Measurements from ENCODE around the gene OSER1. TPM values are rescaled to one million over a fixed set of nuclear protein-coding genes. Genes with fewer than 3 reads are reported as not detected.
A peak's percentile ranks its signal among the peaks of the same experiment; 100 is the strongest.

Gene OSER1
- total RNA-seq, 3 donors from 2014 or later (not counting 1 experiment from before 2014, with no cell fraction given) = 72.3 to 93.9 (median 78.3) TPM

DNA sequence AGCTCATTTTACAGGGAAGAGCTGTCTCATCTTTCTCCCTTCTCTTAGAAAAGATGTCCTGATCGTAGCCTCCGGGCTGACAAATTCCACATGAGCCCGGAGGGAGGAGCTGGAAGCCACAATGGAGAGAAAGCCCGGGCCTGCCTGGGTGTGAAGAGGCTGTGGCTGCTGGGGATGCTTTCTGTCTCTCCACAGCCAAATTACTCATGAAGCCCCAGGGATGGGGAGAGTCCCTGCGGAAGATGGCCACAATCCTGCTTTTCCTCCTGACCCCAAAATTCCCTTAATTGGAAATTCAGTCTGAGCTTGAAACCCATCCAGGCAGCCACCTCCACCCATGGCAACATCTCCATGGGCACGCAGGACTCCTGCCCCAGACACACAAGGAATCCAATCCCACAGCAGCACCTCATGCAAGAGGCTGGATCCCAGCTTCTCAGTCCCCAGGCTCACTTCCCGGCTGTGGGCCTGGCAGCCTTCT is 56.0 kb downstream of the OSER1 start:
- WGBS (ENCODE audit: insufficient coverage) = 69% methylated on average over 7 of the region's 7 CpGs
- no peak for DNase-seq
- Mint-ChIP-seq H3K4me1 (no peaks in the 10 kb centered on the region), H3K4me3 (no peak overlapping the region), H3K9me3 (no peaks in the 10 kb centered on the region), H3K27ac (no peak overlapping the region), H3K36me3 (no peaks in the 10 kb centered on the region), H3K27me3 (ENCODE audit: low read depth in 2 of 2) (peaks cover 20 to 21% of the 10 kb centered on the region in 2 donors)
- H3K27ac ChIP-seq (ENCODE audit: low read length) = no peak overlapping the region
- ATAC-seq = no peak
- no peaks in the 10 kb centered on the region for H3K36me3 ChIP-seq (ENCODE audit: control insufficient read depth, insufficient read depth, low read length)
- H3K9me3 ChIP-seq (ENCODE audit: control insufficient read depth, insufficient read depth, low read length) = no peaks in the 10 kb centered on the region
- H3K27me3 ChIP-seq (ENCODE audit: control insufficient read depth, insufficient read depth, low read length) = no peaks in the 10 kb centered on the region
- H3K4me3 ChIP-seq (ENCODE audit: low read length) = no peak overlapping the region
- H3K4me1 ChIP-seq (ENCODE audit: control insufficient read depth, insufficient read depth, low read length) = no peaks in the 10 kb centered on the region
- TF ChIP-seq, protein P1, sequence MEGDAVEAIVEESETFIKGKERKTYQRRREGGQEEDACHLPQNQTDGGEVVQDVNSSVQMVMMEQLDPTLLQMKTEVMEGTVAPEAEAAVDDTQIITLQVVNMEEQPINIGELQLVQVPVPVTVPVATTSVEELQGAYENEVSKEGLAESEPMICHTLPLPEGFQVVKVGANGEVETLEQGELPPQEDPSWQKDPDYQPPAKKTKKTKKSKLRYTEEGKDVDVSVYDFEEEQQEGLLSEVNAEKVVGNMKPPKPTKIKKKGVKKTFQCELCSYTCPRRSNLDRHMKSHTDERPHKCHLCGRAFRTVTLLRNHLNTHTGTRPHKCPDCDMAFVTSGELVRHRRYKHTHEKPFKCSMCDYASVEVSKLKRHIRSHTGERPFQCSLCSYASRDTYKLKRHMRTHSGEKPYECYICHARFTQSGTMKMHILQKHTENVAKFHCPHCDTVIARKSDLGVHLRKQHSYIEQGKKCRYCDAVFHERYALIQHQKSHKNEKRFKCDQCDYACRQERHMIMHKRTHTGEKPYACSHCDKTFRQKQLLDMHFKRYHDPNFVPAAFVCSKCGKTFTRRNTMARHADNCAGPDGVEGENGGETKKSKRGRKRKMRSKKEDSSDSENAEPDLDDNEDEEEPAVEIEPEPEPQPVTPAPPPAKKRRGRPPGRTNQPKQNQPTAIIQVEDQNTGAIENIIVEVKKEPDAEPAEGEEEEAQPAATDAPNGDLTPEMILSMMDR (IDR thresholded peaks at IDR 0.05) = no peak
- intact Hi-C loops (cut with micrococcal nuclease) = no loop called here

DNA sequence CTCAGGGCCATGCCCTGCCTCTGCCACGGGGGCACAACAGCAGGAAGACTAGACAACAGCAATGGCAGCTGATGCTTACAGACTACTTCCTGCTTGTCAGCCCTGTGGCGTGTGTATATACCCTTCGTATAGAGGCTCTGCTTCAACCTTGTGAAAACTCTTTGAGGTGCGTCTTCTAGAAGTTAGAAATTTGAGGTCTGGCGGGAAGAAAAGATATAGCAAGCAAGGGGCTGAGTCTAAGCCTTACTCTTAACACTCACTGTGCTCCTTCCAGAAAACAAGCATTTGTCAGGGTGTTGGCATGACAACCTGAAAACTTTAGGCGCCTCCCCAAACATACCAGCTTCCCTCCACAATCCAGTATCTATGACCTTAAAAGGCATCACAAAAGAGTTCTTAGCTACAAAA is 56.9 kb downstream of the OSER1 start:
- intact Hi-C loops (cut with micrococcal nuclease) = no loop called here
- no peak overlapping the region for H3K4me3 Mint-ChIP-seq
- no peak overlapping the region for H3K27ac ChIP-seq (ENCODE audit: low read length)
- no peaks in the 10 kb centered on the region for H3K27me3 ChIP-seq (ENCODE audit: control insufficient read depth, insufficient read depth, low read length)
- no peak overlapping the region for H3K4me3 ChIP-seq (ENCODE audit: low read length)
- no peaks in the 10 kb centered on the region for H3K9me3 ChIP-seq (ENCODE audit: control insufficient read depth, insufficient read depth, low read length)
- DNase-seq (peak in 1 of 2 donors; percentile 71), ATAC-seq (peak in 1 of 3 donors; percentile 40)
- H3K36me3 Mint-ChIP-seq = no peaks in the 10 kb centered on the region
- no peaks in the 10 kb centered on the region for H3K4me1 Mint-ChIP-seq
- WGBS (ENCODE audit: insufficient coverage) = 51% methylated on average over 6 of the region's 6 CpGs
- no peaks in the 10 kb centered on the region for H3K4me1 ChIP-seq (ENCODE audit: control insufficient read depth, insufficient read depth, low read length)
- no peaks in the 10 kb centered on the region for H3K9me3 Mint-ChIP-seq
- H3K36me3 ChIP-seq (ENCODE audit: control insufficient read depth, insufficient read depth, low read length) = no peaks in the 10 kb centered on the region
- TF ChIP-seq, protein P1 (IDR thresholded peaks at IDR 0.05) = no peak
- H3K27ac Mint-ChIP-seq = no peak overlapping the region
- peaks cover 15 to 16% of the 10 kb centered on the region in 2 donors for H3K27me3 Mint-ChIP-seq (ENCODE audit: low read depth in 2 of 2)

DNA sequence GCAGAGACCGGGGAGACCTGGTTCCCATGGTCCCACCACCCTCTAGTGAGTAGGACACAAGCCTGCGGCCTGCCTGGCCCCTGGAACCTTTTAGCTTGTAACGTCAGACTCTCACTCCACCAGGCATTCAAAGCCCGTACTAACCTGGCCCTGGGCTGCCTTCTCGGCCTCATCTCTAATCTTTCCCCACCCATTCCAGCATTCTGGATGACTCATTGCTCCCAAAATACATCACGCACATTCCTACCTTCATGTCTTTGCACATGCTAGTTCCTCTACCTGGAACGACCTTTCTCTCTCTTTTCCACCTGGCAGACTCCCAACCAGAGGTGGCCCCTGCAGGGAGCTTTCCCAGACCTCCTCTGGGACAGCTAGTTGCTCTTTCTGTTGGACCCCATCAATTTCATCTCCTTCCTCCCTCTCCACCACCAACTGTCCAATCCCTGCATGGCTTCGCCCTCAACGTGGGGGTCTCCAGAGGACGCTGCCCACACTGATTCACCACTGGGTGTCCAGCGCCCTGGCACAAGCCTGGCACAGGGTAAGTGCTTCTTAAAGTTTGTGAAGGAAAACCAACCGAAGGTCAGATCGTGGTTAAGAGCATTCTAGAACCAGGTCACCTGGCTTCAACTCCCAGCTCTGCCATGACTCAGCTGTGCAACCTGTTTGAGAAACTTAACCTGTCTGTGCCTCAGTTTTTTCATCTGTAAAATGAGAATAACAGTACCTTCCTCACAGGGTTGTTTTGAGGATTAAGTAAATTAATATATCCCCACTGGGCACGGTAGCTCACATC is 58.8 kb downstream of the OSER1 start:
- no peak for ATAC-seq

More for the DNA sequence above, 58.8 kb downstream of the OSER1 start:
- no peaks in the 10 kb centered on the region for H3K36me3 Mint-ChIP-seq
- Histone ChIP-seq H3K27ac (ENCODE audit: low read length) (no peak overlapping the region), H3K27me3 (ENCODE audit: control insufficient read depth, insufficient read depth, low read length) (no peaks in the 10 kb centered on the region), H3K9me3 (ENCODE audit: control insufficient read depth, insufficient read depth, low read length) (no peaks in the 10 kb centered on the region), H3K4me3 (ENCODE audit: low read length) (no peak overlapping the region), H3K36me3 (ENCODE audit: control insufficient read depth, insufficient read depth, low read length) (no peaks in the 10 kb centered on the region), H3K4me1 (ENCODE audit: control insufficient read depth, insufficient read depth, low read length) (no peaks in the 10 kb centered on the region)
- DNase-seq = no peak
- H3K27ac Mint-ChIP-seq = no peak overlapping the region
- H3K4me3 Mint-ChIP-seq = no peak overlapping the region
- TF ChIP-seq, protein P1 (IDR thresholded peaks at IDR 0.05) = no peak
- H3K27me3 Mint-ChIP-seq (ENCODE audit: low read depth in 2 of 2) = peaks cover 7 to 10% of the 10 kb centered on the region in 2 donors
- no peaks in the 10 kb centered on the region for H3K4me1 Mint-ChIP-seq
- no peaks in the 10 kb centered on the region for H3K9me3 Mint-ChIP-seq
- intact Hi-C loops (cut with micrococcal nuclease) = no loop called here
- 84% methylated on average over 14 of the region's 14 CpGs for WGBS (ENCODE audit: insufficient coverage)
